Activated CD4-positive, alpha-beta T cell treated with anti-CD3 and anti-CD28 coated beads, Interleukin-2, Interleukin-6, amounts not matched to agents 100 ng/mL and 50 ng/mL, durations not matched to agents 16 hours and 8 hours (primary cell): ENCODE results near the gene BCL11B.
A peak's percentile ranks its signal among the peaks of the same experiment; 100 is the strongest.

ENCODE experiments used
- DNase-seq: peaks from one replicate; pipeline ENCODE4 v3.0.0-alpha.2; 2020

Gene BCL11B

DNA sequence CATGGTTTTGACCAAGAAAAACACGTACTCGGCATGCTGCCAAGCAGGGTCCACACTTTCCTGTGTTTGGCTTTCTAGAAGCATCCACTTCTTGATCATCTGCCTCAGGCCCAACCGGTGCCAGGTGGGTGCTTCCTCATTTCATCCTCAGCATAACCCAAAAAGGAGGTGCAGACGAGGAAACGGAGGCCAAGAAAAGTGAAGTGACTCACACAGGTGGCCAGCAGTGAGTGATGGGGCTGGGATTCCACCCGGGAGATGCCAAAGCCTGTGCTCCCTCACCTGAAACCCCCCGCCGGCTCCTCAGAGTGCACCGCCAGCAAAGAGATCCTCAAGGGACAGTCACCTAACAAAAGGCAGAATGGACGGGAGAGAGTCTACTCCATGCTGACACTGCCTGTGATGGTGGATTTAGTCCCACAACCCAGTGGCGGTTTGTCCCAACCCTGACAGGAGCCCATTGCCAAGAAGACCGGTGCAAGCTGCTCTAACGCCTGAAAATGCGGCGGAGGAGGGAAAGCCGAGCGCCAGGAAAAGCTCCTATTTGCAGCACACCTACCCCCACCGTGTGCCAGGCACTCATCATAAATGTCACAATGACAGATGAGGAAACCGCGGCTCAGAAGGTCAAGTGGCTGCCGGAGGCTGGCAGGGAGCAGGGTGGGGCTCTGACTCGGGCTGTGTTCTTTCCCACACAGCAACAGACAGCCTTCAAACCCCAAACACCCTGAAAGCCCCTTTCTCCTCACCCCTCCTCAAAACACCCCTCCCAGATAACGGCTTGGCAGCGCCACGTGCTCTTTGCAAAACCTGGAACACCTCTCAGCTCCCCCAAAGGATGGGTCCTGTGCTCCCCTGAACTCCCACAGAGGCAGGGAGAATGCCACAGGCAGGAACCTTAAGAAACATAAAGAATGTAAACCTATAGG is 18.8 kb downstream of the BCL11B start:
- DNase-seq: peak; percentile 73

DNA sequence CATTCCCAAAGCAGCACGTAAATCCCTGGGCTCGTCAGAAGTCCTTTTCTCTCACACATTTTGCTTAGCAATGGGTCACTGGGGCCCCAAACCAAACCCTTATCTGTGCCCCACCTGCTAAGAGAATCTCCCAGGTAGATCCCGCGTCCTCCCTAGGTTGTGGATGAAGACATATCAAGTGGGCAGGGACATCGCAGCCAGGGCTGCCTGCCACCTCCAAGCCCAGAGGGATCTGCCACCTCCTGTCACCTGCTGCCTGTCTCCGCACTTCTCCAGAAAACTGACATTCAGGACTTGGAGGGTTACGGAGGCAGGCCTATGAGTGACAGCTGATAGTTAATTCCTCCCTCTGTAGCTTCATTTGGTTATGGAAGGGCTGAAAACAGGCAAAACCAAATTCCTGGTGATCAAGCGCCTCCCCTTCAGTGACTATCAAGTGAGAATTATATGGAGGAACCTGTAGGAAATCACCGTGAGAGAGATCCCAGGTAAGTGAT is 19.5 kb downstream of the BCL11B start:
- no peak for DNase-seq

- DNase-seq: no peak
Observed at GRCh38 chr14:99251721-99252120, 20.3 kb downstream of the BCL11B start.

GRCh38 chr14:99250636-99251208 is 21.3 kb downstream of the BCL11B start:
- no peak for DNase-seq

DNA sequence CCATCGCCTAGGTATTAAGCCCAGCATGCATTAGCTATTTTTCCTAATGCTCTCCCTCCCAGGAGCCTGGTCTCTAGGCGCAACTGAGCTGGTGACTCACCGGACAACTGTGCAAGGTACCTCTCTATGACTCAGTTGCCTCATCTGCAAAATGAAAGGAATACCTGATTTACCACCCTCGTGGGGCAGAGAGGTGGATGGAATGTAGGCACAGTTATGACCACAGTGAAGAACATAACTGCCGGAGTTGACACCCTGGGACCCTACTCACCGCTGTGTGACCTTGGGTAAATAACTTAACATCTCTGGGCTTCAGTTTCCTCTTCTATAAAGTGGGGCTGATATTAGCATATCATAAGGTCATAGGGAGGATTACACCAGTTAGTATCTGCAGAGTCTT is 22.6 kb downstream of the BCL11B start:
- DNase-seq: peak; percentile 56

GRCh38 chr14:99248761-99249171 is 23.2 kb downstream of the BCL11B start:
- DNase-seq: peak; percentile 64

DNA sequence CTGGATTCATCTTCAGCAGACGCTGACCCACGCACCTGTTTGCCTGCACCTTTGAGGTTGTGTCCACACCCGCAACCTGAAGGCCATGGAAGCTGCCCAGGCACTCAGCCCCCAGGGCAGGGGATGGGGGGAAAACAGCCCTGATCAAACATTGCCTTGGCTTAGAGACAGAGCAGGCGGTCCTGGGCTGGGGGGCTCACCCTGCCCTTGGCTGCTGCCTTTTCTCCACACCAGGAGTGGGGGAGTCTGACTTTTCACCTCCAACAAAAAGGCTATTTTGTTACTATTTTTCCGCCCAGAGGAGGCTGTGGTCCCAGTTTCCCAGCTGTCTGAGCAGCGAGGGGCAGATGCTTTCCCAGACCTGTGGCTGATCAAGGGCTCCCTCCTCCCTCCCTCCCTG is 24.2 kb downstream of the BCL11B start:
- no peak for DNase-seq

- DNase-seq: no peak
Observed at GRCh38 chr14:99247101-99247729, 24.8 kb downstream of the BCL11B start.

DNA sequence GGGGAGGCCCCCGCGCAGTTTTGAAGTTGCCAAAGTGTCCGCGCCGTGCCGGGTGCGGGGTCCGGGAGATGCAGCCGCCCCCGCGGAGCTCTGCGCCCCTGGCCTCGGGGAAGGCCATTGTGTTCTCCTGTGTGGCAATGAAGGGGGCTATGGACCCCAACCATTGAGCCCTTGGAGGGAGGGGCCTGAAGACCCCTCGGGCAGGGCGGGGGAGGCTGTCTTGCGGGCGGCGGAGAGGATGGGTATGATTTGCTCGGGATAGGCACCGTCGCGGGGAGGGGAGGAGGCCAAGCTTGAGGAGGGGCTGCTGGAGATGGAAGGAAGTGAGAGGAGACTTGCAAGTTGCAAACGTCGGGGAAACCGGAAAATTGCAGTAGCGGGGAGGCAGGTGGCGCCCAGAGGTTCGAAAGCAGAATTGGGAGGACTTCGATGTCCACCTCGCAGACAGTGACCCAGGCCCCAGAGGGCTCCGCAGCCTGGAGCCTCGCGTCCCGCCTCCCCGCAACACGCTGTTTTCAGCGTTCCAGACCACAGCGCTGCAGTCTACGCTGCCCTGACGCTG is 25.4 kb downstream of the BCL11B start:
- DNase-seq: peak; percentile 70

- DNase-seq: no peak
Observed at GRCh38 chr14:99245564-99246511, 26.2 kb downstream of the BCL11B start.

- DNase-seq: no peak
Observed at GRCh38 chr14:99244941-99245563, 26.9 kb downstream of the BCL11B start.

- DNase-seq: no peak
Observed at GRCh38 chr14:99244367-99244901, 27.6 kb downstream of the BCL11B start.

DNA sequence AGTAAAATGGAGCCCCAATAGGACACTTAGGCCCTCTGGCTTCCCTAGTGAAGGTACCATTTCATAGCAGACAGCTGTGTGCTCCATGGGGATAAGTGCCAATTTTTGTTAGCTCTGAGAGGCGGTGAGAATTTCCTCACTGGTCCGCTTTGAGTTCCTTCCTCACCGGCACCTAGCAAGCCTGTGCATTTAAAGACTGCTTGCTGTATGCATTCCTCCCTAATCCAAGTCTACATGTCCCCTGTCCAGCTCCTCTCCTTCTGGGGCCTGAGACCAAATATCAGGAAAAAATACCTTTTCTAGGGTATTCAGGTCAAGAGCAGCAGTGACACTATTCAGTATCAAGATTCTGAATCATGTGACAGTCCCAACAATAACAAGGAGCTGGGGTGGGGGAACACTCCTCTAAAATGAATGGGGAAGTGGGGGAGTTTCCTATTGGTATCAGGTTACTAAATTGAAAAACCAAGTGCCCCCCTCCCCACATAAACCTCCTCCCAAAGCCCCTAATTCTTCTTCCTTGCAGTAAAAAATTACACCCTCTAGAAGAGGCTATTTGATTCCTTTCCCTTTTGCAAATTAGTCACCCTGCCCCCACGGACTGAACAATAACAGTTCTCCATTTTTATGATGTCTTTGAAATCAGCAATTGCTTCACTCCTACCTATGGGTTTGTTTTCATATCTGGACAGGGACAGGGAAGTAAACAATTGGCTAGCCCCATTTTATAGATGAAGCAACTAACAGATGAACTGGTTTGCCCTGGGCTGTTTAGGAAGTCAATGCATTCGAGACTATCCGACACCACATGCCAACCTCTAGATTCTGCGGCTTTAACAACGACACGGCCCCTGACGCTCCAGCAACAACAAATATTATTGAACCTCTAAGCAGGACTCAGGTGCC is 28.9 kb downstream of the BCL11B start:
- DNase-seq: no peak

GRCh38 chr14:99242238-99242637 is 29.8 kb downstream of the BCL11B start:
- DNase-seq: no peak

DNA sequence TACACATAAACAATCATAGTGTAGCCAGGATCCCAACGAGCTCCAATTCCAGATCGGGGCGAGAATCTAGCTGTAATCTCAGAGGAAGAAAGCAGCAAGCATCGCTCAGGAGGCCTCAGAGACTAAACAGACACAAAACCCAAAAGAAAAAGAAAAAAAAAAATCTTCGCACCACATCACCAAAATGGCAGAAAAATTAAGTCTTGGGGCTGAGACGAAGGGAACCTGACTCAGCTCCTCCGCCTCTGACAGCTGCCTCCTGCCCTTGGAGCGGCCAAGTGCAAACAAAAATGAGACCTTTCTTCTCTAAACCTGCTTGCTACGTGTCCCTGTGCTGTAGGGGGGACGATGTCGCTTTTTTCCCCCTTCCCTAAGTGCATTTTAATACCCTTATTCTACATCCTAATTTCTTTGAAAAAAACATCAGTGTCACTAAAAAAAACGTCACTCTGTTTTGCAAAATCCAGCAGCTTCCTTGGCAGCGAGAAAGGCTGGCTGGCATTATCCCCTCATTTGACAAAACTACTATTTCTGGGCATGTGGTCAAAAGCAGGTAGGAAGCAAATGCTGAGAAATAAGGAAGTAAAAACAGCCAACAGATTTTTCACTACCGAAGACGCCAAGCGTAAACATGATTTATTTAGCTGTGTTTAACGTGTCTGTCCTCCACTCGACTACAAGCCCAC is 30.5 kb downstream of the BCL11B start:
- no peak for DNase-seq

GRCh38 chr14:99240627-99241324 is 31.2 kb downstream of the BCL11B start:
- no peak for DNase-seq

DNA sequence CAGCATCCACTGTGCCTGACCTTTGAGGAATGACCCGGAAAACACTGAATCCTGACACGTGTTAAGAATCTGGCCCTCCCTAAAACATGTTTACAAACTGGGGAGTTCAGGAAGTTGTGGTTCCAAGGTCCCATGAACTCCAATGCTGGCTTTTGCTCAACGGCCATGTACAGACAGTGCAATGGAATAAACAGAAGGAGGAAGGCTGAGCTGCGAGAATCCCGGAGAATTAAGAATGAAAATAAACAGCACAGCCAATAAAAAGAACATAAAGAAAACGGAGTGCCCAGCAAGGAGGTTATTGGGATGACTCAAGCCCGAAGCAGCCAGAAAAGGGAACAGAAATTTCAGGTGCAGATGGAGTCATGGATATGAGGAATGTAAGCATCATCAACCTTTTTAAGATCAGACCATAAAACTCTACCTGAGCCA is 32.3 kb downstream of the BCL11B start:
- peak; percentile 6 for DNase-seq

GRCh38 chr14:99238216-99238615 is 33.8 kb downstream of the BCL11B start:
- DNase-seq: no peak

- DNase-seq: no peak
Observed at GRCh38 chr14:99237288-99237687, 34.7 kb downstream of the BCL11B start.
